EH (cell line): ENCODE measurements around the gene PCDH17.

Experiments used
- DNase-seq: peaks from one replicate; pipeline ENCODE4 v3.0.0-alpha.2; 2015; ENCODE audit warnings: low read depth

Gene PCDH17

GRCh38 chr13:57734306-57734705, 102.8 kb downstream of the PCDH17 start:
- no peak for DNase-seq

- no peak for DNase-seq
Measured at GRCh38 chr13:57739089-57739488, 107.5 kb downstream of the PCDH17 start.

DNA sequence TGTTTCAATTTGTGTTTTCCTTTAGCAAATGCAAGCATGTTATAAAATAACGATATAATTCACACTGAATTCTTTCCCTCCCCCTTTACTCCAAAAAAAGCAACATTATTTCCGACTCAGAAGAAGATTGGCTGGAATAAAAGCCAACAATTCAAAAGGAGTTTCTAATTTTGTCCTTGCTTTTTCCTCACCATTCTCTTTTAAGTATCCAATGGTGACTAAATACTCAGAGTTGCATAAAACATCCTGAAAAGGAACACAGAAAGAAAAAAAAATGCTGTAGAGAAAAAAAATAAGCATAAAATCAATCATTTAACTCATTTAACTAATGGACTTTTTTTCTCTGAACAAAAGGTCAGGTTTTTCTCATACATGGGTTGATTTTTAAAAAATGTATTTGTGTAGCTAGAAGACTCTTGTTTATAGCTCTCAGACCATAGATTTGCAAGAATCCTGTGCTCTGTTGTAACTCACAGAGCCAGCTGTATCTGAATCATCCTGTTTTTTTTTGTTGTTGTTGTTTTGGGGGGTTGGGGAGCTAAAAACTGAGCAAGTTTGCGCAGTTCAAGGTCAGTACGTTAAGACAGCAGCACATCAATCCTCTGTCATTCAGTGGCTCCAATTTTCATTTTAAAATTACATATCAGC, 108.1 kb downstream of the PCDH17 start:
- no peak for DNase-seq

DNA sequence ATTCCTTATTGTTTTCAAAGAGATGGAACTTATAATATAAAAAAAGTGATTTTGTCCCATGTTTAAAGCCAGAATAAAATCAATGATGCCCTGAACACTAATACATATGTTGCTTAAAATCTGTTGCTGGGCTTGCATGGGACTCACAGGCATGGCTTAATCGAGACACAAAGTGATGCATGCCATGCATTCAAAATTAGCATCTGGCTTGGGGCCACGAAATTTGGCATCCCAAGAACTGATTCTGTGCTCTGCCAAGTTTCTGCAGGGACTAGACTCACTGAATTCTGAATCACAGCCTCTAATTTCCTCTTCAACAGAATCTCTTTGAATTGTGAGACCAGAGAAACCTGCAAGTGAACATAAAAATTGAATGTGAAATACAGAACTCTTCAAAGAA, 109.2 kb downstream of the PCDH17 start:
- DNase-seq, result no peak

- no peak for DNase-seq
Measured at GRCh38 chr13:57748096-57748495, 116.6 kb downstream of the PCDH17 start.

- no peak for DNase-seq
Measured at GRCh38 chr13:57760951-57761350, 129.4 kb downstream of the PCDH17 start.

- no peak for DNase-seq
Measured at GRCh38 chr13:57763689-57764088, 132.1 kb downstream of the PCDH17 start.
